Esophagus (tissue), 2 donors: ENCODE data around the gene CYFIP2. TPM values are rescaled to one million over a fixed set of nuclear protein-coding genes. Genes with fewer than 3 reads are reported as not detected.
"Not testable (repeated sequence)": the region's sequence is repeated elsewhere in the genome, so short reads cannot be mapped to it uniquely, and the experiment has no call there.

Experiments
- H3K27ac ChIP-seq, 2 donors: one replicate each; pipeline ENCODE4 v1.5.1; 2013; ENCODE audit warnings: low read depth in 2 of 2, mild to moderate bottlenecking in 2 of 2, inconsistent platforms in 1 of 2, low read length in 1 of 2, moderate library complexity in 1 of 2
- H3K27me3 ChIP-seq, 2 donors: one replicate each; pipeline ENCODE4 v1.6.1; 2013; ENCODE audit warnings: low read length in 2 of 2, control low read depth in 1 of 2, mild to moderate bottlenecking in 1 of 2; ENCODE audit not compliant: insufficient read depth in 2 of 2, control insufficient read depth in 1 of 2
- H3K36me3 ChIP-seq, 2 donors: one replicate each; pipeline ENCODE4 v1.6.1; 2013; ENCODE audit warnings: low read length in 1 of 2; ENCODE audit not compliant: control insufficient read depth in 2 of 2, insufficient read depth in 2 of 2
- H3K4me1 ChIP-seq, 2 donors: one replicate each; pipeline ENCODE4 v1.6.1; 2013; ENCODE audit warnings: low read length in 1 of 2; ENCODE audit not compliant: control insufficient read depth in 2 of 2, insufficient read depth in 2 of 2
- H3K4me3 ChIP-seq, 2 donors: one replicate each; pipeline ENCODE4 v1.5.1; 2013; ENCODE audit warnings: low read length in 2 of 2, mild to moderate bottlenecking in 2 of 2, low read depth in 1 of 2, moderate library complexity in 1 of 2
- H3K9me3 ChIP-seq, 2 donors: one replicate each; pipeline ENCODE4 v1.6.1; 2013; ENCODE audit warnings: mild to moderate bottlenecking in 2 of 2, low read depth in 1 of 2, low read length in 1 of 2, moderate library complexity in 1 of 2; ENCODE audit not compliant: control insufficient read depth in 2 of 2, insufficient read depth in 1 of 2
- WGBS, 2 donors: extraction: QIAGEN DNeasy Blood & Tissue Kit; methylation state at CpG; one replicate each; pipeline ENCODE4 v1.1.7; 2013; 5-methylcytosine and 5-hydroxymethylcytosine counted together
- polyA plus RNA-seq, 2 donors: library from polyadenylated mRNA; stranded (reverse); fragments of 200-250 nt; gene quantifications; one replicate each; pipeline ENCODE4 v1.2.3, GENCODE V29; 2013
- donor health status: healthy with polysubstance abuse.
- donor health status: Bipolar disorder and iron deficiency.

CYFIP2 gene
- polyA plus RNA-seq, 2 donors, result 2.0 to 3.3 TPM

- peak overlapping the region; percentile 68 to 90 for H3K27ac ChIP-seq
- no peaks in the 10 kb centered on the region for H3K27me3 ChIP-seq
- H3K9me3 ChIP-seq, result no peaks in the 10 kb centered on the region
- H3K36me3 ChIP-seq, result peaks cover 0 to 2% of the 10 kb centered on the region in 2 donors
- 45 to 56% methylated on average over 15 of the region's 15 CpGs for WGBS, 2 donors
- no peak overlapping the region for H3K4me3 ChIP-seq
- peaks cover 0 to 6% of the 10 kb centered on the region in 2 donors for H3K4me1 ChIP-seq
These were observed 124.8 kb downstream of the CYFIP2 start for GRCh38 chr5:157390551-157391297.

- Histone ChIP-seq H3K36me3 (no peaks in the 10 kb centered on the region), H3K27ac (no peak overlapping the region), H3K4me3 (no peak overlapping the region), H3K4me1 (no peaks in the 10 kb centered on the region), H3K27me3 (no peaks in the 10 kb centered on the region), H3K9me3 (peaks cover 0 to 3% of the 10 kb centered on the region in 2 donors)
These were observed 132.4 kb downstream of the CYFIP2 start for GRCh38 chr5:157398305-157398704.

- Histone ChIP-seq H3K9me3 (peaks cover 0 to 3% of the 10 kb centered on the region in 2 donors), H3K27ac (no peak overlapping the region), H3K4me3 (no peak overlapping the region), H3K4me1 (no peaks in the 10 kb centered on the region), H3K27me3 (no peaks in the 10 kb centered on the region), H3K36me3 (no peaks in the 10 kb centered on the region)
- 71 to 72% methylated on average over 5 of the region's 5 CpGs for WGBS, 2 donors
These were observed 135.0 kb downstream of the CYFIP2 start for GRCh38 chr5:157400741-157401495.

GRCh38 chr5:157415838-157416237 lies 149.9 kb downstream of the CYFIP2 start:
- H3K27ac ChIP-seq, result no peak overlapping the region
- H3K4me1 ChIP-seq, result no peaks in the 10 kb centered on the region
- no peaks in the 10 kb centered on the region for H3K36me3 ChIP-seq
- H3K4me3 ChIP-seq, result no peak overlapping the region
- no peaks in the 10 kb centered on the region for H3K9me3 ChIP-seq
- no peaks in the 10 kb centered on the region for H3K27me3 ChIP-seq

GRCh38 chr5:157419521-157419920 lies 153.6 kb downstream of the CYFIP2 start:
- H3K27me3 ChIP-seq, H3K4me1 ChIP-seq, H3K27ac ChIP-seq, H3K9me3 ChIP-seq, H3K36me3 ChIP-seq, H3K4me3 ChIP-seq: not testable (repeated sequence)
- 95 to 97% methylated on average over 22 to 30 of the region's 30 CpGs for WGBS, 2 donors

- H3K27ac ChIP-seq, H3K36me3 ChIP-seq, H3K27me3 ChIP-seq, H3K9me3 ChIP-seq, H3K4me3 ChIP-seq, H3K4me1 ChIP-seq: not testable (repeated sequence)
- WGBS, 2 donors, result 95 to 96% methylated on average over 5 of the region's 5 CpGs
These were observed 164.0 kb downstream of the CYFIP2 start for GRCh38 chr5:157429920-157430319.

- Histone ChIP-seq H3K36me3 (no peaks in the 10 kb centered on the region), H3K9me3 (no peaks in the 10 kb centered on the region), H3K27ac (no peak overlapping the region), H3K4me3 (no peak overlapping the region), H3K4me1 (no peaks in the 10 kb centered on the region), H3K27me3 (no peaks in the 10 kb centered on the region)
- WGBS, 2 donors, result 31% methylated on average over 4 of the region's 4 CpGs
These were observed 165.7 kb downstream of the CYFIP2 start for GRCh38 chr5:157431544-157432200.

- Histone ChIP-seq H3K4me3 (no peak overlapping the region), H3K36me3 (no peaks in the 10 kb centered on the region), H3K4me1 (no peaks in the 10 kb centered on the region), H3K27me3 (no peaks in the 10 kb centered on the region), H3K27ac (no peak overlapping the region), H3K9me3 (no peaks in the 10 kb centered on the region)
- WGBS, 2 donors, result 92 to 95% methylated on average over 4 of the region's 4 CpGs
These were observed 168.2 kb downstream of the CYFIP2 start for GRCh38 chr5:157434096-157434495.

- Histone ChIP-seq H3K27ac (no peak overlapping the region), H3K4me1 (peaks cover 0 to 5% of the 10 kb centered on the region in 2 donors), H3K36me3 (no peaks in the 10 kb centered on the region), H3K27me3 (no peaks in the 10 kb centered on the region), H3K9me3 (no peaks in the 10 kb centered on the region), H3K4me3 (no peak overlapping the region)
- 66 to 71% methylated on average over 7 of the region's 7 CpGs for WGBS, 2 donors
These were observed 177.2 kb downstream of the CYFIP2 start for GRCh38 chr5:157443041-157443549.
